Prostate gland (tissue), 2 donors: ENCODE results near the gene BPIFB1. TPM values are rescaled to one million over a fixed set of nuclear protein-coding genes. Genes with fewer than 3 reads are reported as not detected.

Experiments used
- DNase-seq: peaks from one replicate; pipeline ENCODE4 v3.0.0-alpha.2; 2019; ENCODE audit warnings: low spot score
- H3K27ac ChIP-seq, 2 donors: fragments of 200-600 bp; sonication (generic); 2 replicates each; pipeline ENCODE4 v1.5.1; 2017 to 2019
- H3K27me3 ChIP-seq: fragments of 200-600 bp; sonication (generic); replicated peaks from 2 replicates; pipeline ENCODE4 v1.5.1; 2019; ENCODE audit not compliant: insufficient read depth
- H3K36me3 ChIP-seq, 2 donors: fragments of 200-600 bp; sonication (generic); 1 replicate in 1 of 2; 2 replicates in 1 of 2; pipeline versions ENCODE4 v1.5.1 to v1.8.1; 2017 to 2019
- H3K4me1 ChIP-seq: fragments of 200-600 bp; sonication (generic); replicated peaks from 2 replicates; pipeline ENCODE4 v1.5.1; 2019
- H3K4me3 ChIP-seq, 2 donors: fragments of 200-600 bp; sonication (generic); 2 replicates each; pipeline ENCODE4 v1.5.1; 2017 to 2019
- H3K9me3 ChIP-seq: fragments of 200-600 bp; sonication (generic); 2 replicates; pipeline ENCODE4 v1.5.1; 2017
- POLR2A ChIP-seq: fragments of 450-650 bp; IDR thresholded peaks from one replicate; pipeline ENCODE4 v1.6.1; 2016; ENCODE audit warnings: antibody characterized with exemption, mild to moderate bottlenecking
- POLR2AphosphoS5 ChIP-seq: sonication (generic); formaldehyde crosslinking; IDR thresholded peaks from one replicate; pipeline ENCODE4 v1.6.1; 2017; ENCODE audit warnings: antibody characterized with exemption
- WGBS: methylation state at CpG from one replicate; pipeline ENCODE4 v1.1.5; 2018; 5-methylcytosine and 5-hydroxymethylcytosine counted together
- intact Hi-C: fragments of 100-400 bp; cut with DNase I; formaldehyde crosslinking; loops from one replicate; pipeline ENCODE4 v1.14.2; 2022
- total RNA-seq, 2 donors: library from RNA; depleted of rRNA; stranded (reverse); fragments of >200 nt; gene quantifications; one replicate each; pipeline ENCODE4 v1.1.0, GENCODE V29; 2016
- TF ChIP-seq, protein P1 (sequence below), 4 experiments: fragments of 200-600 bp in 2 of 4; fragments of 450-650 bp in 2 of 4; sonication (generic) in 2 of 4; IDR thresholded peaks; 1 replicate in 3 of 4; 2 replicates in 1 of 4; pipeline ENCODE4 v1.5.1; 2016 to 2019; ENCODE audit warnings: antibody characterized with exemption in 4 of 4, mild to moderate bottlenecking in 2 of 4, moderate library complexity in 2 of 4

The BPIFB1 gene, protein sequence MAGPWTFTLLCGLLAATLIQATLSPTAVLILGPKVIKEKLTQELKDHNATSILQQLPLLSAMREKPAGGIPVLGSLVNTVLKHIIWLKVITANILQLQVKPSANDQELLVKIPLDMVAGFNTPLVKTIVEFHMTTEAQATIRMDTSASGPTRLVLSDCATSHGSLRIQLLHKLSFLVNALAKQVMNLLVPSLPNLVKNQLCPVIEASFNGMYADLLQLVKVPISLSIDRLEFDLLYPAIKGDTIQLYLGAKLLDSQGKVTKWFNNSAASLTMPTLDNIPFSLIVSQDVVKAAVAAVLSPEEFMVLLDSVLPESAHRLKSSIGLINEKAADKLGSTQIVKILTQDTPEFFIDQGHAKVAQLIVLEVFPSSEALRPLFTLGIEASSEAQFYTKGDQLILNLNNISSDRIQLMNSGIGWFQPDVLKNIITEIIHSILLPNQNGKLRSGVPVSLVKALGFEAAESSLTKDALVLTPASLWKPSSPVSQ
- 1 to 10 TPM in 1 of 2 donors, not detected in 1; 2.1 TPM for total RNA-seq

DNA sequence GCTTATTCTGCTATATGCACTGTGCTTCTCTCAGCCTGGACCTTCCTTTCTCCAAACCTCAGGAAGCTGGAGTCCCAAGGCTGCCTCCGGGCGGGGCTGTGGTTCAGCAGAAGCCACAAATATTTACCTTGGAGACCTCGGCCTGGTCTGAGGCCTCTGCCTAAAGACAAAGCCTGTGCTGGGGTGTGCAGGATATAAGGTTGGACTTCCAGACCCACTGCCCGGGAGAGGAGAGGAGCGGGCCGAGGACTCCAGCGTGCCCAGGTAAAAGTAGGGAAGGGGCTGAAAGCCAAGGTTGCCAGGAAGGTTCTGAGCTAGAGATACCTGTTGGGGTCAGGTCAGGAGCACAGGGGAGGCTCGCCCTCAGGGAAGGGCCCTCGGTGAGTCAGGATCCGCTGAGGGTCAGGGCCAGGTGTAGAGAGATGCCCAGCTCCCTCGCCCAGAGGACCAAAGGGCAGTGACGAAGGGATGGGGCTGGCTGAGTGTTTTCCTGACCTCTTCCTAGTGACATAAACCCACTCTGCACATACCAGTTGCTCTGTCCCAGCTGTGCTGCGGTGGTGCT, at the start of gene BPIFB1:
Gene BPIFB1 (plus strand): TSS at position 224 of the 565 bp plus-strand sequence. CDS start 2,860 bp downstream, outside the sequence.
- intact Hi-C loops, result no loop called here
- H3K27me3 ChIP-seq, result no peaks in the 10 kb centered on the region
- WGBS, result 82% methylated on average over 10 of the region's 13 CpGs
- no peak for DNase-seq
- no peak within 1 kb of the TSS for H3K27ac ChIP-seq
- H3K4me3 ChIP-seq, result no peak within 1 kb of the TSS
- no peaks in the 10 kb centered on the region for H3K9me3 ChIP-seq
- no peaks in the 10 kb centered on the region for H3K36me3 ChIP-seq
- H3K4me1 ChIP-seq, result no peaks in the 10 kb centered on the region
- TF ChIP-seq, protein P1, sequence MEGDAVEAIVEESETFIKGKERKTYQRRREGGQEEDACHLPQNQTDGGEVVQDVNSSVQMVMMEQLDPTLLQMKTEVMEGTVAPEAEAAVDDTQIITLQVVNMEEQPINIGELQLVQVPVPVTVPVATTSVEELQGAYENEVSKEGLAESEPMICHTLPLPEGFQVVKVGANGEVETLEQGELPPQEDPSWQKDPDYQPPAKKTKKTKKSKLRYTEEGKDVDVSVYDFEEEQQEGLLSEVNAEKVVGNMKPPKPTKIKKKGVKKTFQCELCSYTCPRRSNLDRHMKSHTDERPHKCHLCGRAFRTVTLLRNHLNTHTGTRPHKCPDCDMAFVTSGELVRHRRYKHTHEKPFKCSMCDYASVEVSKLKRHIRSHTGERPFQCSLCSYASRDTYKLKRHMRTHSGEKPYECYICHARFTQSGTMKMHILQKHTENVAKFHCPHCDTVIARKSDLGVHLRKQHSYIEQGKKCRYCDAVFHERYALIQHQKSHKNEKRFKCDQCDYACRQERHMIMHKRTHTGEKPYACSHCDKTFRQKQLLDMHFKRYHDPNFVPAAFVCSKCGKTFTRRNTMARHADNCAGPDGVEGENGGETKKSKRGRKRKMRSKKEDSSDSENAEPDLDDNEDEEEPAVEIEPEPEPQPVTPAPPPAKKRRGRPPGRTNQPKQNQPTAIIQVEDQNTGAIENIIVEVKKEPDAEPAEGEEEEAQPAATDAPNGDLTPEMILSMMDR (IDR thresholded peaks at IDR 0.05), result no peak
- TF ChIP-seq POLR2A, result no peak
- no peak for TF ChIP-seq POLR2AphosphoS5

DNA sequence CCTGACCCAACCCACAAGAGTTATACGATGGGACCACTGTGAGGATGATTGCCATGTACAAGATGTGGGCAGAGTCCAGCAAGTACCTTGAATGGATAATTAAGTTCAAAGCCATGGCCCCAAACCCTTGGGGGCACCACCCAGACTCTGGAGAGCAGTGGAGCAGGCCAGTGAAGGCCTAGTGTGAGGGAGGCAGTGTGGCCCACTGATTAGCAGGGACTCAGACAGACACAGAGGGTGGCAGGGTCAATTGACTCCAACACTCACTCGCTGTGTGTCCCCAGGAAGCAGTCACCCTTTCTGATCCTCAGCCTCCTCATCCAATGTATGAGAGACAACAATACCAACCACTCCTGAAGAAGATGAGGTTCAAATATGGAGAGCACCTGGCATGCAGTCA, 49.0 kb upstream of the BPIFB1 start:
- no peaks in the 10 kb centered on the region for H3K36me3 ChIP-seq
- H3K9me3 ChIP-seq, result no peaks in the 10 kb centered on the region
- 86% methylated on average over 2 of the region's 2 CpGs for WGBS
- no peak overlapping the region for H3K4me3 ChIP-seq
- no peaks in the 10 kb centered on the region for H3K27me3 ChIP-seq
- intact Hi-C loops, result no loop called here
- H3K4me1 ChIP-seq, result no peaks in the 10 kb centered on the region
- no peak for DNase-seq
- no peak for TF ChIP-seq POLR2A
- TF ChIP-seq, protein P1 (IDR thresholded peaks at IDR 0.05), result no peak
- no peak for TF ChIP-seq POLR2AphosphoS5
- no peak overlapping the region for H3K27ac ChIP-seq

DNA sequence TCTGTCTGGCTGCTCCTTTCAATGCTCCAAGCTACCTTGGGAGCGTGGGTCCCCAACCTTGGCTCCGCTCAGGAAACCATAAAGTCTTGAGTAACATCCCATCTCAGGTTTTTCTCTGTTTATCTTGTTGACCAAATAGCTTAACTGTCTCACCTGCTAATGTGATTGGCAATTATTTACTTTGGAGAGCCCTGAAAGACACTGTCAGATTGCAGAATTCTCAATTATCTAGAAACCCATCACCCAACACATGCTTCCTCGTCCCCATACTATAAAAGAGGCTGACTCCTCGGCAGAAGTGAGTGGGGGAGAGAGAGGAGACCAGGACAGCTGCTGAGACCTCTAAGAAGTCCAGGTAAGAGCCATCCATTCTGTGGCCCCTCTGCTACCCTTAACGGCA, 47.3 kb upstream of the BPIFB1 start, which contains the start of gene BPIFA1:
Gene BPIFA1 (plus strand): TSS at position 301 of the 400 bp plus-strand sequence. CDS start 1,716 bp downstream, outside the sequence.
- DNase-seq, result no peak
- 35% methylated on average over 5 of the region's 5 CpGs for WGBS
- intact Hi-C loops, result no loop called here
- Histone ChIP-seq H3K36me3 (no peaks in the 10 kb centered on the region), H3K27me3 (no peaks in the 10 kb centered on the region), H3K27ac (no peak within 1 kb of the TSS), H3K9me3 (no peaks in the 10 kb centered on the region), H3K4me1 (no peaks in the 10 kb centered on the region), H3K4me3 (no peak within 1 kb of the TSS)
- TF ChIP-seq POLR2AphosphoS5 (no peak), POLR2A (no peak)
- TF ChIP-seq, protein P1 (IDR thresholded peaks at IDR 0.05), result no peak

DNA sequence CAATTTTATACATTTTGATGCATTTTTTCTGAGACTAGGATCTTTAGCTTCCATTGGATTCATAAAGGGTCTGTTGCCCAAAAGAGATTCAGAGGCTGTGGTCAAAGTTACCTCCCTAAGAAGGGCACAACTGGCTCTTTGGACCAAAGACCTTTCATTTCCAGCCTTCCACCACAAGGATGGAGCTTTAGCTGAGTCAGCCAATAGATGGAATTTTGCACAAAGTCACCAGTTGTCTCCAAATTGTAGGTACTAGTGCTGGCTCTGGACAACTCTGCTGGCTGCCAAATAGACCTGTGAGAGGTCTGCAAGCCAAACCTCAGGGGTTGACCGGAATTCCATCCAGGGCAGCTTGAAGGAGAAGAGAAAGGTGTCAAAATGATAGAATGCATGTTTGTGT, 46.7 kb upstream of the BPIFB1 start:
- intact Hi-C loops, result no loop called here
- Histone ChIP-seq H3K9me3 (no peaks in the 10 kb centered on the region), H3K4me3 (no peak overlapping the region), H3K27ac (no peak overlapping the region), H3K27me3 (no peaks in the 10 kb centered on the region), H3K4me1 (no peaks in the 10 kb centered on the region), H3K36me3 (no peaks in the 10 kb centered on the region)
- TF ChIP-seq POLR2A (no peak), POLR2AphosphoS5 (no peak)
- TF ChIP-seq, protein P1 (IDR thresholded peaks at IDR 0.05), result no peak
- DNase-seq, result no peak
- 40% methylated on average over 1 of the region's 1 CpG for WGBS
